GM19372 (cell line): ENCODE data around the gene TCF7.

Source experiments
- ATAC-seq: cut with Tn5 transposase; IDR thresholded peaks from one replicate; pipeline ENCODE4 v1.9.1; 2021; ENCODE audit warnings: mild to moderate bottlenecking, low read depth, moderate library complexity; ENCODE audit not compliant: unreplicated experiment

TCF7 gene

DNA sequence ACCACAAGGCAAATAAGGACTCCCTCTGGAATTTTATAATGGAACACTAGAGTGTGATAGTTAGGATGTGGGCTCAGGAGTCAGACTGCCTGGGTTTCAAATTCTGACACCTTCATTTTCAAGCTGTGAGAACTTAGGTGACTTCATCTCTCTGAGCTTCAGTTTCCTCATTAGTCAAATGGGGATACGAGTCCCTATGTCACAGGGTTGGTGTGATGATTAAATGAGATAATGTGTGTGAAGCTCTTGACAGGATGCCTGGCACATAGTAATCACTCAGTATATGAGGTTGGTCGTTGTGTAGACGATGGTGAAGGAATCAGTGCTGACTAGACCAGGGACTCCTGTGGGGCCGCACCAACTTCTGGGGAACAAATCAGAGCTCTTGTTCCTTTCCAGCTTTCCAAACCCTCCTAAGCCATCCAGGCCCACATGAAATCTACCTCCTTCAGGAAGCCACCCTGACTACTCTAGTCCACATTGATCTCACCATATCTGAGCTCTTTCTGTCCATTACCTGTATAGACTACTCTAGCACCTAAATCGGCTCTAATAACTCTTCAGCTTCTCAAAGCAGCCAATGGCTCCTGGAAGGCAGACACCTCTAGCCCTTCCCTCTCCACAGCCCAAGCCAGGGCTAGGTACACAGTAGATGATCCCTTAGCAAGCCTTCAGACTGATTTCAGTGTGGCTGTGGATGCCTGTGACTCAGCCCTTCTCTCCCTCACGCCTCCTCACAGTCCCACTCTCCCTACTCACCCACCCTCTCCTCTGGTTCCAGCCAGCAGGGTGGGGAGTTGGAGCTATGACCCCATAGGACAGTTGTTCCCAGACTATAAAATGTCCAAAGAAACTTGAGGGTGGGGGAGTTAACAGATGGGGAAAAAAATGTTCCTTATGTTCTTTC lies 2.5 kb upstream of the TCF7 start:
- ATAC-seq, result no peak

DNA sequence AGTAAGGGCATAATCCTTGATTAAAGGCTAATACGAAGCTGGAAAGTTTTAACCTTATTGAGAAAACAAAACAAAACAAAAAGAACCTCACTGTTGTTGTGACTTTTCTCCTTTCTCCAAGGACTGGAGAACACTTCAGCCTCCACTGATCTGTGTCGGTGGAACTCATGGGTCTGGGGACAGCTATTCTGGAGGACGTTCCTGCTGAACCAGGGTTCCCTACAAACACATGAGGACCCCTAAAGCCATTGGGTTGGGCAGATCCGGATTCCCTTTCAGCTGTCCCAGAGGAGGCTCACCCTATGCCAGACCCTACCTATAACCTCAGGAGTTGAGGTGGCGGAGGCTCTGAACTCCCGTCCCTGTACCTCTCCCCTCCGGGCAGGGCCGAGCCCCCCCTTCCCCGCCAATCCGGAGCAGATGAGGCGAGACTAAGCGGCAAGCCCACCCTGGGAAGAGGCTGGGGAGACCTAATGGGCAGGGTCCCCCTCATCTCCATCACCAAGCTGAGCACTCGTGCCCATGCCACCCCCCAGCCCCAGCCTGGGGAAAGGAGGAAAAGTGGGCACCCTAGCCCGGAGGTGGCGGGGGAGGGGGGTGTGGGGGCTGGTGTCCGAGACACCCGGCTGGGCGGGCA lies 1.6 kb upstream of the TCF7 start:
- ATAC-seq, result no peak

DNA sequence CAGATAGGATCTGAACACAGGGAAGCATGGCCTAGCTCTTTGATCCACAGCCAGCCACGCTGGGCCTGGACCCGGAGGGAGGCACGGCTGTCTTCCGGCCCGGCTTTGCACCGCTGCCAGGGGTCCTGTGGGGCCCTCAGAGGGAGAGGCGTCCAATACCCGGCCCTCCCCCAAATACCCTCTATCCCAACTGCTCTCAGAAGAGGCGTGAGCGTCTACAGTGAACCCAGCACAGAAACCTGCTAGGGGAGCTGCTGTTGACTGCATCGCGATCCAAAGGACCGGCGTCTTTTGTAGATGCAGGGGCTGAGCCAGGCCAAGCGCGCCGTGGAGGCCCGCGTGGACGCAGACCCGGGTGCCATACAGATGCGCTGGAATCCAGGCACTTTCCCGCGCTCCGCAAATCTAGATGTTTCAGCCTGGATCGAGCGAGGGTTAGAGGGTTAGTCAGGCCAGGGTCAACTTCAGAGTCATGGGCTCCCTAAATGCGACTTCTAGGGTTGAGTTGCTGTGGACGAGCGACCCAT lies 1.1 kb upstream of the TCF7 start:
- ATAC-seq, result no peak

DNA sequence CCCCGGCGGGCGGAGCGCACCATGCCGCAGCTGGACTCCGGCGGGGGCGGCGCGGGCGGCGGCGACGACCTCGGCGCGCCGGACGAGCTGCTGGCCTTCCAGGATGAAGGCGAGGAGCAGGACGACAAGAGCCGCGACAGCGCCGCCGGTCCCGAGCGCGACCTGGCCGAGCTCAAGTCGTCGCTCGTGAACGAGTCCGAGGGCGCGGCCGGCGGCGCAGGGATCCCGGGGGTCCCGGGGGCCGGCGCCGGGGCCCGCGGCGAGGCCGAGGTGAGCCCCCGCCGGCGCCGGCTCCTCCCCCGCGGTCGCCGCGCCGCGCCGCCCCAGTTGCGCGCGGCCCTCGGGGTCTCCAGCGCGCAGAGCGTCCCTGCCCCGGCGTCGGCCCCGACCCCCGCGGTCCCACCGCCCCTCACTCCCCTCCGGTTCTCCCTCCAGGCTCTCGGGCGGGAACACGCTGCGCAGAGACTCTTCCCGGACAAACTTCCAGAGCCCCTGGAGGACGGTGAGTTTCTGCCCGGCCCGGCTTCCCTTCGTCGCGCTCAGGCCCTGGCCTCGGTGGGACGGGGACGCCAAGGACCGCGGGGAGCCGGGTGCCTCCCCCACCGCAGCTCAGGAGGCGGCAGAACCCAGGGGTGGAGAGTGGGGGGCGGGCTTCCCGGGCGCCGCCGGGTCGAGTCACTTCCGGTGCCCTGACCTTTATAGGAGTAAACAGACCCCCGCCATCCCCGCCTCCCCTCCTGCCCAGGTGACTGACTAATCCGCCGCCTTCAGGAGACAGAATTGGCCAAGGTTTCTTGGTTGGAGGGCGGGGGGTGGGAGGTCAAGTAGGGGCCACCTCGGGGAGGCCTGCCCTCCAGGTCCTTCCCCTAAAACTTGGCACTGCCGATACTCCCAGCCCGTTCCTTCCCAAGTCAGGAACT lies 665 bp downstream of the TCF7 start:
- peak; percentile 20 for ATAC-seq

DNA sequence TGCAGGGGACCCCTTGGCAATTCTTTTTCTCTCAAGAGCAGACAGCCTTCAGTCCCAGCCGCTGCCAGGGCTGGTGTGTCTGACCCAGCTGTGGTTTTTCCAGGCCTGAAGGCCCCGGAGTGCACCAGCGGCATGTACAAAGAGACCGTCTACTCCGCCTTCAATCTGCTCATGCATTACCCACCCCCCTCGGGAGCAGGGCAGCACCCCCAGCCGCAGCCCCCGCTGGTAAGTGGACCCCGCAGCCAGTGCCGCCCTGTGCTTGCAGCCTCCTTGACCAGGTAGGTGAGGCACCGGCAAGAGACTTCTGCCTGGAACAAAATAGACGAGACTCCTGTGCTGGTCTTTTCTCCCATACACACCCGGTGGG lies 1.3 kb downstream of the TCF7 start:
- no peak for ATAC-seq

DNA sequence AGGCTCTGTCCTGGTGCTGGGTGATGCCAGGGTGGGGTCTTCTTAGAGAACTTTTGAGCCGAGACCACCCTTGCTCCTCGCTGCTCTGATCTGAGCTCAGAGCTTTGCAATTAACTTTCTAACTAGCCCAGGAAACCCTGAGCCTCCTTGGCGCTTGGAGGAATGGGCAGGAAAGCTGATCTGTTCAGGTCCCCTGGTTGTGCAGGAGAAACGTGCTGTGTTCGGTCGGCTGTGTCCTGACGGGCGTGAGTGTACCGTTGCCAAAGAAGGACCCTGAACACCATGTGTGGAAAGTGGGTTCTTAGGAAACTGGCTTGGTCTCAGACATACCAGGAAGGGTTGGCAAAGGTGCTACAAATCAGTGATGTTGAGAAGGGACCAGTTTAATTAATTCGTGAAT lies 1.8 kb downstream of the TCF7 start:
- ATAC-seq, result no peak

DNA sequence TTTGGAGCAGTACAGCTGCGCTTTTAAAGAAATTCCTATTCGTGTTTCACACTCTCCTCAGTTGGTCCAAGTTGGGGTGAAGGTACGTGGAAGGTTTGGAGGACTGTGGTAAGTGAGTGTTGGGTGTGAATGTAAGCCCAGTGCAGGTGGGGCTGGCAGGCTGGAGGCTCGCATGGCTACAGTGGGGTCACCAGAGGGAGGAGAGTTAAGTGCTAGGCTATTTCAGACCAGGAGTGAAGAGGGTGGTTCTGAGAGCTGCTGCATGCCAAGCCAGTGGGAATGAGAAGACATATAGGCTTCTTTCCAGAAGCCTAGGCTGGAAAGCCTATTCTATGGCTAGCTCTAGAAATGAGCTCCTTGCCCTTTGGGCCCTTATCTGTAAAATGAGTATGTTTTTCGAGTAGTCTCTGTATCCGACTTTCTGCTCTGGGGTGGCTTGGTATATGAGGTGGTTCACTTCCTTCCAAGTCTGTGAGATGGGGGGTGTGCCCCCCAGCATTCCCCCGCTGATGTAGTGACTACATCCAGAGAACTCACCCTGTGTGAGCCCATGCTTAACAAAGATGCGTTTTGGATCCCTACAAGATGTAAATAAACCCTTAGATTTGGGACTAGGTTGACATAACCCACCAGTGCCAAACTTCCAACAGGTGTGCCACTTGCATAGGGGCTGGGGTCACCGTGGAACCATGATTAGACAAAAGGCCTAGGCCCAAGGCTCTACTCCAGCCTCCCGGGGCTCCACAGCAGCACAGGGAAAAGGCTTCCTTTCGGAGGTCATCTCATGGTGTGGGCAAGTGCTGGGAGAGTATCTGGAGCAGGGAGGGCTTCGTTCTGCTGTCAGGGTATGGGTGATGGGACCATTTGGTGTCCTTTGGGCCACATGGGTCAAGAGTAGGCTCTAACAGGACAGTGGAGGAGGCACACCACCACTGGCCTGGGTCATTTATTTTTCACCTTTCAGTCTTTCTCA lies 2.6 kb downstream of the TCF7 start:
- ATAC-seq, result no peak

DNA sequence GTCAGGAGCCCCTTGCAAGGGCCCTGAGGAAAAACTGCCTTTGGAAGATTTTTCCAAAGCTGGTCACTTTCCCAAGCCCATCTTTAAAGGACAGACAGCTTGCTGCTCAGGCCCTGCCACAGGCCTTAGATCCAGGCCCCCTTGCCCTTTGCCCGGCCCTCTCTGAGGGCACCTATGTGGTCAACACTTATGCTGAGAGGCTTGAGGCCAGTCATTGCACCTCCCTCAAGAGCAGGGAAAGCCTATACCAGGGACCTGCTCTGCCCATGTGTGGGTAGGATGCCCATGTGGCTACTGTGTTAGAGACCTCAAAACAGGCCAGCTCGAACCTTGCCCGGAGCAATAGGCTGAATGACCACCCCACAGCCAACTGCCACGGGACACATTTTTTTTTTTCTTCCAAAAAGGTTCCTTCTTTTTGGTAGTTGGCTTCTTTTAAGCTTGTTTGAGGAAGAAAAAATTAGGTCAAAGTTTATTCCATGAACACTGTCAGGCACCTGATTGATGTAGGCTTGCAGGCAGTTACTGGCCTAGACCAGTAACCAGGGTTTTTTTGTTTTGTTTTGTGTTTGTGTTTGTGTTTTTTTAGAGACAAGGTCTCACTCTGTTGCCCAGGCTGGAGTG lies 3.8 kb downstream of the TCF7 start:
- ATAC-seq, result no peak

DNA sequence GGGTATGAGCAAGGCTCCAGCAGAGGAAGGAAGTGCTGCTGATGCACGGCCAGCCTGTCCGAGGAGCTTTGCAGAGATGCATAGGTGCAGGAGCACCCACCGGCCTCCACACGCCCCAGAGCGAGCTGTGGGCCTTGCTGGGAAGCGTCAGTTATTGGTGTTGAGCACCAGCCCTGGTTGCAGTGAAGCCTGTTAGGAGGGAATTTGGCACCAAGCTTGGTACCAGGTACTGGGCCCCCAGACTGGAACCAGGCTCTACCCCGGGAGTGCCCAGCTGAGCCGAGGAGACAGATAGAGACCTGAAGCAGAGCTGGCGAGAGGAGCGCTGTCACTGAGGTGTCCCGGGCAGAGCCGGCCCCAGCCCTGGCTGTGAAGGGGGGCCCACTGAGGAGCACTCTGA lies 5.2 kb downstream of the TCF7 start:
- no peak for ATAC-seq

DNA sequence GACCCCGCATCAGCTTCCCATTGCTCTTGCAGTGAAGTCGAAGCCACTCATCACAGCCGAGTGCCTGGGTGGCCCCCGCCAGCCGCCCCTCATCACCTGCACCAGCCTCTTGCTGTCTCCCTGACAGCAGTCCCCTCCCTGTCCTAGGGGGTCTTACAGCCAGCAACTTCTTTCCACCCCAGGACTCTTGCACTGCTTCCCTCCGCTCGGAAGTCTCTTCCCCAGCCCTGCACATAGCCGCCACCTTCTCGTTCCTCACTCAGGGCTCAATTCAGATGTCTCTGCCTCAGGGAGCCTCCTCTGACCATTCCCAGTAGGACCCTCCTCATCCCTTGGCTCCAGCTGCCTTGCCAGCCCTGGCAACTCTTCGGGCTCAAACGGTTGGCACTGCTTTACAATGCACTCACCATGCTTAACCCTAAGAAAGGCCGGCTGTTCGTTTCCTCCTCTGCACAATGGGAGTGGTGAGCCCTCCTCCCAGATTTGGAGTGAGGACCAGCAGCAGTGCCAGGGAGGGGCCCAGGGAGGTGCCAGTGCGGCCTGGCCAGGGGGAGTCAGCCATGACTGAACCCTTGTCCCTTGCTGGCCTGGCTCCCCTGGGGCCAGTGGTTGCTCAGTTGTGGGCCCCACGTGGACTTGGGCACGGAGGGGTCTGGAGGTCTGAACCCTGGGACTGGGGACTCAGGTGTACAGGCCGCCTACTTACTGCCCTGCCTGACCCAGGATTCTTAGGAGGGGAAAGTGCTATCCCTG lies 6.1 kb downstream of the TCF7 start:
- no peak for ATAC-seq

DNA sequence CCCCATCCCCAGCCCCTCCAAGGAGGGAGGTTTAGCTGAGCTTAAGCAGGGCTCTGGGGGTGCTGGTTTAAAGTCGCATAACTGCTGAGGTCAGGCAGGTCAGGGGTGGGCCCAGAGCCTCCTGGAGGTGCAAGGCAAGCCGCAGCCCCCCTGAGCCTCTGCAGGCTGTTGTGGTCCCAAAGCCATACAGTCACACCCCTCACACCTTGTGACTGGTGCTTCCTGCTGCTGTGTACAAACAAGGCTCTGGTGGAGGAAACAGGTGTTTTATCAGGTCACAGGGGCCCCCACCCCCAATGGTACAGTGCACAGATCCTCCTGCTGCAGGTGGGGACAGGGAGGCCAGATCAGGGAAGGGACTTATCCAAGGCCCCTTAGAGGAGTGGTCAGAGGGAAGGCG lies 8.0 kb downstream of the TCF7 start:
- ATAC-seq, result no peak

DNA sequence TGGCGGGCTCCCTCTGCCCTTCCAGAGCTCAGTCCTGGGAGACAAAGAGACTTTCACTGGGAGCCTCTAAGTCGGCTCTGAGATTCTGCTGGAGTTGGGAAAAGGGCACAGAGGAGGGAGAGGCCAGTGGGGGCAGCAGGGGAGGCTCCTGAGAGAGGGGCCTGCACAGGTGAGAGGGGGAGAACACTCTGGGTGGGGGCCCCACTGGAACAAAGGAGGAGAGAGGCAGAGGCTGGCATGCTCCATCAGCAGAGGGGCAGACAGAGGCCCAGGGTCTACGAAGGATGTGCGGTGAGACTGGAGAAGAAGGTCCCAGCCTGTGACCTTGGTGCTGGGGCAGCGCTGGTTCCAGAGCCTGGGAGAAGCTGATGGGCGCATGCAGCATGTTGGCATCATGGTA lies 8.9 kb downstream of the TCF7 start:
- no peak for ATAC-seq

DNA sequence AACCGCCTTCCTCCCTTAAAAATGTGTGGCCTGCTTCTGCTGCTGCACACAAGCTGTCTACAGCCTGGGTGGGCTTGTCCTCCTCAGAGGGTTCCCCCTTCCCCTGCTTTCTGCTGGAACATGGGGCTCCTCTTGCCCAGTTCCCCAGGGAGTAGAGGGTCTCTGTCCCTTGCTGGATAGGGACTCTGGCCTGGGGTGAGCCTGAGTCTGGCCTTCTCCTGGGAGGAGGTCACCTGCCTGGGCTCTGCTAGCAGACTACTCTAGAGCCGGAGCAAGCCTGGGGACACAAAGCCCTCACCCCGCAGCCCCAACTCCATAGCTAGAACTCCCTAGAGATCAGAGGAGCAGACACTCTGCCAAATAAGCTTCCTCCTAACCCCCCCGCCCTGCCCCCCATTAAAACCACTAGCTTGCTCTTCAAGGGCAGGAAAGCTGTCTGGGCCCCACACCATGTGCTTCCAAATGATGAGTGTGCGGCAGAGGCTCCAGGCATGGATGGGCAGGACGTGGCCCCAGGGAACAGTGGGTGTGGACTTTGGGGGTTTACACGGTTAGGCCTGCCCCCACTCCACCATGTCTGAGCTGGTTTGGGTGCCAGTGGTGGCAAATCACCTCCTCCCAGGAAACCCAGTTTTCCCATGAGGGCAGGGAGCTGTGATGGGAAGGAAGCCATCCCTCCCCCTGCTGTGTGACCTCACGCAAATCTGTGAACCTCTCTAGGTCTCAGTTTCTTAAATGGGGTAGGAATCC lies 10.0 kb downstream of the TCF7 start:
- no peak for ATAC-seq

DNA sequence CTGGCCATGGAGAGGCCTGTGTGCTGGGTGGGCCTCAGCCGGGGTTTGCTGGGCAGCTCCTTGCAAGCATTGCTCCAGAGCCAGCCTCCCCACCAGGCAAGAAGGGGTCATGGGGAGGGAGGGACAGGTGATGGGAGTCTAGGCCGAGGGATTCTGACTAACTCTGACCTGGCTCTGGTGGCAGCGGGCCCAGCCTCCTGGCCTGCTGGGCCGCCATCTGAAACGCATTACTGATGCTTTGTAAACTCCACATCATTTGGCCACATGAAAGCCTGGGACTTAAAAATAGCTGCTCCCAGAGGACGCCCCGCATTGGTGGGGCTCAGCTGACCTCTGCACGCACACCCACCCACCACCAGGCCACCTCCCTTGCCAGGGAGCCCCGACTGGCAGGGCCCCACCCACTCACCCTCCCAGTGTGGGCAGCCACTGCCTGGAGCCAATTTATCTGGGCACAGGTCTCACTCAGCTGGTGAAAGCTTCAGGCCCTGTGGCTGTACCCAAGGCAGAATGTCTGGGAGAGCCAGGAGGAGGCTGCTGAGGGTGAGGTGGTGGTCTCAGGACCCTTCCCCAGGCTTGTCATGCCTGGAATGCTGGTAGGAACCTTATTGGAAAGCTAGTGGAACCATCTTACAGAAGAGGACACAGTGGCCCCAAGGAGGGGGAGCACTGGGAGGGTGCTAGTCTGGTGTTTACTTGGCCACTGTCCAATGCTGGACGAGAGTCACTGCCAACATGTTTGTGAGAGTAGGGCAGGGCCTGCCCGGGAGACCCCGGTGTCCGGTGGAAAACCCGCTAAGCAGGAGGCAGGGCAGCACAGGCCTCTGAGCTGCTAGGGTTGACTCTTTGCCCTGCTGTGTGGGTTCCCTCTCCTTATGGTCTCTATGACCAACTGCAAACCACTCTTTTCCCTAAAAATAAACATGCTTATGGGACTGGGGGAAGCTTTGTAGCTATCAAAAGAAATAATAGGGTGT lies 10.8 kb downstream of the TCF7 start:
- no peak for ATAC-seq

DNA sequence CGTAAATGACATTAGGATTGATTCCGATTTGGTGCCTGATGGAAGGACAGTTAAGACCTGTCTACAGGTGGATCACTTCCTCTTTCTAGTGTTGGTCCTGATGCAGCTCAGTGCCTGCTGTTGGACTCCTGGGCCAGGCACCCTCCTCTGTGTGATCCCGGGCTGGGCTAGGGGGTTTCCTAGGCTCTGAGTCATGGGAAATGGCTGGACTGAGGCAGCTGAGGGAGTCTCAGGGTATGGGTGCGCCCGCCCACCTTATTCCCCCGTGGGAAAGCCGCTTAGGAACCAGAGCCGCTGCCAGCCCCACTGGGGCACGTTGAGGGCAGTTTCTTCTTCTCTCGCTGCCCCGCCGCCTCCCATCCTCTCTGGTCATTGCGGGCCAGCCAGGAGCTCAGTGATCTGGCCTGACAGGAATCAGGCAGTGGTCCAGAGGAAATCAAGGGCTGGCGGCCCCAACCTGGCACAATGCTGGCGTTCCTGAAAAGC lies 12.9 kb downstream of the TCF7 start:
- ATAC-seq, result no peak

DNA sequence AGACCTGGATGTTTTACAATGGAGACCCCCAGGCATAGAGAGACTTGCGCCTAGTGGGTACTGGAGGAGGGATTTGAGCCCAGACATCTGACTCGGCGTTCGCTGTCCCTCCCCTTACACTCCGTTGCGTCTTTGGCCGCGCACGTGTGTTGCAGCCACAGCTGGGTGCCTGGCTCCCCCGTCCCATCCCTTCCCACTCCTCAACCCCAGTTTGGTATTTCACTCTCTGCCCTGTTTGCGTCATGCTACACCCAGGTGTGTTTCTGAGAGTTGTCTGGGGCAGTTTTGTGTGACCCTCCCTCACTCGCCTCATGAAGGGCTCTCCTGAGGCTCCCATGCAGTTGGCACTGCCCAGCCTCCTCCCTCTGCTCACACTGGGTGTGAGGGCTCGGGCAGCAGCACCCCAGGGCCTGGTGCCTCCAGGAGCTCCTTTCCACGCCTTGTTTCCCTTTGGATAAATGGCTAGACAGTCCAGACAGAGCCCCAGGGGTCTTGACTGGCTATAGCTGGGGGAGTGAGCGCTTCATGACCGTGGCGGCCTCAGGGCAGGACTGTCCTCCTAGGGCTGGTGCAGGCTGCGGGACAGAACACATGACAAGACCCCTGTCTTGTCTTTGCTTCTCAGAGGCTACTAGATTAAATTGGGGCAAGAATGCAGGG lies 13.6 kb downstream of the TCF7 start:
- no peak for ATAC-seq
